CD8-positive, alpha-beta memory T cell (primary cell): Measurements from ENCODE around the gene HECW1. TPM values are rescaled to one million over a fixed set of nuclear protein-coding genes. Genes with fewer than 3 reads are reported as not detected.
"Not testable (repeated sequence)": the region's sequence is repeated elsewhere in the genome, so short reads cannot be mapped to it uniquely, and the experiment has no call there.

Experiments used
- CTCF ChIA-PET: fragments of 350-600 bp; sonication (Branson Sonifier 250); formaldehyde crosslinking; loops from one replicate; lab custom pipeline; 2021; ENCODE audit warnings: antibody characterized with exemption; lab: Charles Lee
- POLR2A ChIA-PET: fragments of 350-600 bp; sonication (Branson Sonifier 250); formaldehyde crosslinking; loops from one replicate; lab custom pipeline; 2021; ENCODE audit warnings: antibody characterized with exemption; lab: Charles Lee
- DNase-seq, 5 donors: peaks; one replicate each; pipeline versions ENCODE4 v3.0.0 to v3.0.0-alpha.2; 2020 to 2022; ENCODE audit warnings: mixed read lengths in 1 of 5
- H3K27ac ChIP-seq: one replicate; pipeline ENCODE4 v1.7.0; 2013; ENCODE audit warnings: low read depth, mild to moderate bottlenecking, low read length, moderate library complexity
- H3K27me3 ChIP-seq: 2 replicates; pipeline ENCODE4 v1.7.0; 2013; ENCODE audit warnings: low read length, mild to moderate bottlenecking; ENCODE audit not compliant: insufficient read depth, poor library complexity, severe bottlenecking
- H3K36me3 ChIP-seq: 2 replicates; pipeline ENCODE4 v1.7.0; 2013; ENCODE audit warnings: mild to moderate bottlenecking, low read length, moderate library complexity; ENCODE audit not compliant: insufficient read depth
- H3K4me1 ChIP-seq: 2 replicates; pipeline ENCODE4 v1.7.0; 2013; ENCODE audit warnings: mild to moderate bottlenecking, low read length, moderate library complexity; ENCODE audit not compliant: insufficient read depth
- H3K4me3 ChIP-seq: 2 replicates; pipeline ENCODE4 v1.7.0; 2013; ENCODE audit warnings: mild to moderate bottlenecking, low read length
- H3K9me3 ChIP-seq: 2 replicates; pipeline ENCODE4 v1.7.0; 2013; ENCODE audit warnings: mild to moderate bottlenecking, low read length
- H3K27ac Mint-ChIP-seq, 8 donors: one replicate each; pipeline ENCODE4 v1.8.0; 2020 to 2021; ENCODE audit warnings: mixed read lengths in 8 of 8, mild to moderate bottlenecking in 6 of 8, inconsistent platforms in 3 of 8, moderate library complexity in 3 of 8
- H3K27me3 Mint-ChIP-seq, 2 donors: one replicate each; pipeline ENCODE4 v1.8.0; 2020 to 2021; ENCODE audit warnings: mixed read lengths in 2 of 2, mild to moderate bottlenecking in 1 of 2, moderate library complexity in 1 of 2
- H3K36me3 Mint-ChIP-seq, 3 donors: one replicate each; pipeline ENCODE4 v1.8.0; 2020 to 2021; ENCODE audit warnings: mixed read lengths in 3 of 3, inconsistent platforms in 1 of 3, mild to moderate bottlenecking in 1 of 3
- H3K4me1 Mint-ChIP-seq, 3 donors: one replicate each; pipeline ENCODE4 v1.8.0; 2020 to 2021; ENCODE audit warnings: mixed read lengths in 3 of 3, inconsistent platforms in 1 of 3, mild to moderate bottlenecking in 1 of 3
- H3K4me3 Mint-ChIP-seq, 7 donors: one replicate each; pipeline ENCODE4 v1.8.0; 2020 to 2021; ENCODE audit warnings: mixed read lengths in 7 of 7, mild to moderate bottlenecking in 6 of 7, moderate library complexity in 4 of 7, inconsistent platforms in 2 of 7
- H3K9me3 Mint-ChIP-seq, 5 donors: one replicate each; pipeline ENCODE4 v1.8.0; 2020 to 2022; ENCODE audit warnings: mixed read lengths in 5 of 5, mild to moderate bottlenecking in 3 of 5, moderate library complexity in 2 of 5, inconsistent platforms in 1 of 5
- polyA plus RNA-seq: library from polyadenylated mRNA; unstranded; fragments of 300-500 nt; fragmentation: Illumina TruSeq; gene quantifications from one replicate; pipeline ENCODE4 v1.2.3, GENCODE V29; 2021
- total RNA-seq, 2 experiments: library from RNA; stranded (reverse); gene quantifications; one replicate each; pipeline ENCODE4 v1.2.3, GENCODE V29; 2021

Gene HECW1
- total and polyA plus RNA-seq, 3 experiments from 2014 or later = not detected

DNA sequence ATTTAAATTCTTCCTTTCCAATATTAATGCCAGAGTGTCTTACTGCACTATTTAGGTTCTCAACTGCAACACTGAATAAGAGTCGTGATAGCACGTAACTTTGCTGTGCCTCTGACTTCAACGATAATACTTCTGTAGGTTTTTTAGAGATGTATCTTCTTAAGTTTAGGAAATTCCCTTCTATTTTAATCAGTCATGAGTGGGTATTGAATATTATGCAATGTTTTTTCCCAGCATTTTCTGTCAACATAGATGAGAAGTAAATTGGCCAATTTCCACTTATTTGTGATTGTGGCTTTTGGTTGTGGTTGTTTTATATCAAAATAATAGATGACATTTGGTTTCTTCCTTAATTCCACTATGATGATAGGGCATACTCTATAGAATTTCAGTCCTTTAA is 463.8 kb downstream of the HECW1 start:
- peaks cover 0 to 5% (median 5%) of the 10 kb centered on the region in 3 donors for H3K4me1 Mint-ChIP-seq
- Histone ChIP-seq H3K4me1 (no peaks in the 10 kb centered on the region), H3K27me3 (no peaks in the 10 kb centered on the region), H3K4me3 (no peak overlapping the region), H3K27ac (no peak overlapping the region), H3K9me3 (no peaks in the 10 kb centered on the region), H3K36me3 (no peaks in the 10 kb centered on the region)
- no peak overlapping the region for H3K27ac Mint-ChIP-seq
- ChIA-PET CTCF (interaction anchor here (2.1 kb wide), 1 partner anchor 262 kb away, joined by 5 read pairs; no protein-coding TSS in a partner anchor), POLR2A (no interaction called here)
- H3K27me3 Mint-ChIP-seq = no peaks in the 10 kb centered on the region
- DNase-seq = no peak
- H3K36me3 Mint-ChIP-seq = no peaks in the 10 kb centered on the region
- H3K4me3 Mint-ChIP-seq = no peak overlapping the region
- no peaks in the 10 kb centered on the region for H3K9me3 Mint-ChIP-seq

DNA sequence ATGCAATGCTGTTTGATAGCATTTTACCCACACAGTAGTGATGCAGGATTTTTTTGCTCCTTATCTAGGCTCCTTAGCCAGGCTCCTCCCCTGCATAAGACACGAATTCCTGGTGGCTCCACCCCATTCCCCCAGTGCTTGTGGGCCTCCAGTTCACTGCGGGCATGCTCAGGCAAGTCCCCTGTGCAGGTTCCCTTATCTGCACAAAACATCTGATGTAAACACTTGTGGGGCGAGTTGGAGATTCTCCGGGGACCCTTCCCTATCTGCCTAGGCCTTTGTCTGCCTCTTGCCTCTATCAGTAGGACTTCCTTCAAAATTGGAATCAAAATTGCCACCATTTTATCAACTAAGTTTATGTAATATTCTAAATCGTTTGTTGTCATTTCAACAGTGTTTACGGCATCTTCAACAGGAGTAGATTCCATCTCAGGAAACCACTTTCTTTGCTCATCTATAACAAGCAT is 465.1 kb downstream of the HECW1 start:
- POLR2A ChIA-PET = no interaction called here

DNA sequence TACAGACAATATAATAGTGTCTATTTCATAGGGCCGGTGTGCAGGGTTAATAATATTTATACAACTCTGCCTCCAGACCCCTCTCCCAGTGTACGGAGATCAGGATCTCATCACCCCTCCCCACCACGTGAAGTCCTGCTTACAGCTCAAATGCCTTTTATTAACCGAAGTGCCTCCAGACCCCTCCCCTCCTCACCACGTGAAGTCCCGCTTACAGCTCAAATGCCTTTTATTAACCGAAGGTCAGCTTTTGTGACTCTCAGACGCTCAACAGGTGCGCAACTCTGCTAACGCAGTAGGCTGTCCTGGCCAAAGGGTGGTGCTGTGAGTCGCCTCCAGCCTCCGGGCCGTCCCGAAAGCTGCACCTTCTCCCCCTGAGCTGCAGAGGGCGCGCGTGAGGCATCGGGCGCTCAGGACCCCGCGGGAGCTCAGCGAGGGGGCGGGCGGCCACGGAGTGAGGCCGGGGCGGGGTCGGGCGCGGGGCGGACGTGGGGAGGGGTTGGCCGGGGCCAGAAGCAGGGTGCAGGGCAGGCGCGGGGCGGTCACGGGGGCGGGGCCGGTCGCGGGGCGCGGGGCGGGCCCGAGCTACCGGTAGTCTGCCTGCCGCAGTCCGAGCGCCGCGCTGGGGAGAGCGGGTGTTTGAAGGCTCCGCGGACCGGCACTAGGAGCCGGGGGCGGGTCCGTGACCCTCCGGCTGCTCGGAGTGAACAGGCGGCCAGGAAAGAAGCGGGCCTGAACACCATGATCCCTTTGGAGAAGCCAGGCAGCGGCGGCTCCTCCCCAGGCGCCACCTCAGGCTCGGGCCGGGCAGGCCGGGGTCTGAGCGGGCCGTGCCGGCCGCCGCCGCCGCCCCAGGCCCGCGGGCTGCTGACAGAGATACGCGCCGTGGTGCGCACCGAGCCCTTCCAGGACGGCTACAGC is 470.3 kb downstream of the HECW1 start, which contains the start of gene STK17A:
Gene STK17A (plus strand): TSS at position 606 of the 921 bp plus-strand sequence. CDS start 136 bp downstream, at position 742.
- Mint-ChIP-seq H3K27ac (peak within 1 kb of the TSS; percentile 95 to 100 (median 96)), H3K9me3 (peaks cover 0 to 3% (median 0%) of the 10 kb centered on the region in 5 donors), H3K27me3 (peaks cover 0 to 7% of the 10 kb centered on the region in 2 donors), H3K36me3 (peaks cover 0 to 35% (median 3%) of the 10 kb centered on the region in 3 donors), H3K4me1 (peaks cover 17 to 30% (median 22%) of the 10 kb centered on the region in 3 donors), H3K4me3 (peak within 1 kb of the TSS; percentile 95 to 99 (median 96))
- Histone ChIP-seq H3K27ac (peak within 1 kb of the TSS; percentile 94), H3K27me3 (no peaks in the 10 kb centered on the region), H3K9me3 (no peaks in the 10 kb centered on the region), H3K36me3 (no peaks in the 10 kb centered on the region), H3K4me1 (peaks cover 12% of the 10 kb centered on the region), H3K4me3 (peak within 1 kb of the TSS; percentile 96)
- DNase-seq = peak; percentile 91 to 96 (median 95)
- ChIA-PET POLR2A (interaction anchor here (0.5 to 2.4 kb wide), 25 partner anchors 10 to 671 kb away, joined by 3 to 89 read pairs (median 5); partner anchors contain the start of genes BLVRA, C7orf25, COA1 and MRPL32), CTCF (interaction anchor here (0.6 to 6.0 kb wide), 72 partner anchors 9 to 676 kb away, joined by 3 to 319 read pairs (median 7); partner anchors contain the start of genes BLVRA, COA1, MRPL32 and PSMA2)

More for the DNA sequence above, 465.1 kb downstream of the HECW1 start:
- Mint-ChIP-seq H3K9me3 (no peaks in the 10 kb centered on the region), H3K27me3 (peaks cover 0 to 3% of the 10 kb centered on the region in 2 donors), H3K27ac (no peak overlapping the region), H3K4me3 (no peak overlapping the region), H3K36me3 (no peaks in the 10 kb centered on the region), H3K4me1 (peaks cover 4 to 9% (median 9%) of the 10 kb centered on the region in 3 donors)
- no peak overlapping the region for H3K27ac ChIP-seq
- no peak overlapping the region for H3K4me3 ChIP-seq
- H3K4me1 ChIP-seq = peaks cover 4% of the 10 kb centered on the region
- H3K36me3 ChIP-seq = no peaks in the 10 kb centered on the region
- H3K27me3 ChIP-seq = no peaks in the 10 kb centered on the region
- CTCF ChIA-PET = interaction anchor here (1.6 kb wide), 1 partner anchor 123 kb away, joined by 6 read pairs; no protein-coding TSS in a partner anchor
- no peaks in the 10 kb centered on the region for H3K9me3 ChIP-seq
- DNase-seq = no peak

DNA sequence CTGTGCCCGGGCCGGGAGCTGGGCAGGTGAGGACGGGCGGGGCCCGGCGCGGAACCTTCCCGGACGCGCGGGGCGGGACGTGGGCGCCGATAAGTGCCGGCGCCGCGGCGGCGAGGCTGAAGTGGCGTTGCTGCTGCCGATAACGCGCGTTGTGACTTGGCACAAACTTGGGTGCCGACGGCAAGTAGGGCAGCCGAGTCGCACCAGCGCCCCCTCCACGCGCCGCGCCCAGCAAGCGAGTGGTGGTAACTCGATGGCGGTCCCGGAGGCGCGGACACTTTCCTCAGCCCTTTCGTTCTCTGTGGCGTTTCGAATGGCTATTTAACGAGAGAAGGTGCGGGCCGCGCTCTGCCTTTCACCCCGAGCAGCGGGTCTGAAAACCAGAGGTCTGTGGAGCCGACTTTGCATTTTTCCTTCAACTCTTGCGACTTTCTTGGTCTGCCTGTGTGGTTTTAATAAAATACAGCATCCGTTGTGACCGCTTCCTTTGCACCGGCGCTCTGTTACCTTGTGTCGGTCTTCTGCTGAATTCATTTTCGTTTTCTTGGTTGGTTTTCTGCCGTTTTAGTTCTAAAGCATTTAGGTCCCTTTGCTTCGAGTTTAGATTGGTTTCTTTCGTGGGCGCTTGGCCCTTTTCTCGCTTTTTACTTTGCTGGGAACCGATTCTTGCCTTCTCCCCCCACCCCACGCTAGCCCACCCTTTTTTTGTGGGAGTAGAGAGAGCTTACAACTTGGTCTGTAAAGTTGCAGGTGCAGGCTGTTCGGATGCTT is 471.2 kb downstream of the HECW1 start:
- Histone ChIP-seq H3K4me1 (peaks cover 20% of the 10 kb centered on the region), H3K4me3 (peak overlapping the region; percentile 96), H3K36me3 (no peaks in the 10 kb centered on the region), H3K27me3 (no peaks in the 10 kb centered on the region), H3K9me3 (no peaks in the 10 kb centered on the region), H3K27ac (peak overlapping the region; percentile 94)
- Mint-ChIP-seq H3K36me3 (peaks cover 0 to 39% (median 3%) of the 10 kb centered on the region in 3 donors), H3K4me3 (peak overlapping the region; percentile 95 to 99 (median 96)), H3K27me3 (peaks cover 0 to 7% of the 10 kb centered on the region in 2 donors), H3K27ac (peak overlapping the region; percentile 95 to 100 (median 96)), H3K4me1 (peaks cover 24 to 37% (median 29%) of the 10 kb centered on the region in 3 donors), H3K9me3 (peaks cover 0 to 3% (median 0%) of the 10 kb centered on the region in 5 donors)
- POLR2A ChIA-PET = interaction anchor here (0.6 to 2.5 kb wide), 15 partner anchors 9 to 251 kb away, joined by 3 to 89 read pairs (median 8); partner anchors contain the start of genes BLVRA and COA1
- CTCF ChIA-PET = interaction anchor here (0.7 to 6.0 kb wide), 60 partner anchors 8 to 652 kb away, joined by 3 to 319 read pairs (median 13); partner anchors contain the start of genes BLVRA, COA1, MRPL32 and PSMA2
- peak; percentile 55 to 83 (median 79) for DNase-seq

DNA sequence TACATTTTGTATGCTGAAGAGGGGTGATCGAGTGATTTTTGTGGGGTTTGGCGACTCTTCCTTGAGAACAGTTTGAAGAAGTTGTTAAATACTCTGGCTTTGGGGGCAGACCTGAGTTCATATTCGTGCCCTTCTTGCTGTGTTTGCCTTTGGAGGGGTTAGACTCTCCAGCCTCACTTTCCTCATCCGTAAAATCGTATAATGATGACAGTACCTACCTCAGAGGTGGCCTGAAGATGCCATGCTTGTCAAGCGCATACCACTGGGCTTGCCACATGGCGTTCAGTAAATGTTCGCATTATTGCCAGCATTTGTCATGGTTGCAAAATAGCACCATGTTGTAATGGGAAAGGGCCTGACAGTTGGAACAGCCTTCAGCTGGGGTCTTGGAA is 471.7 kb downstream of the HECW1 start:
- H3K27me3 ChIP-seq = no peaks in the 10 kb centered on the region
- peak overlapping the region; percentile 95 to 100 (median 96) for H3K27ac Mint-ChIP-seq

DNA sequence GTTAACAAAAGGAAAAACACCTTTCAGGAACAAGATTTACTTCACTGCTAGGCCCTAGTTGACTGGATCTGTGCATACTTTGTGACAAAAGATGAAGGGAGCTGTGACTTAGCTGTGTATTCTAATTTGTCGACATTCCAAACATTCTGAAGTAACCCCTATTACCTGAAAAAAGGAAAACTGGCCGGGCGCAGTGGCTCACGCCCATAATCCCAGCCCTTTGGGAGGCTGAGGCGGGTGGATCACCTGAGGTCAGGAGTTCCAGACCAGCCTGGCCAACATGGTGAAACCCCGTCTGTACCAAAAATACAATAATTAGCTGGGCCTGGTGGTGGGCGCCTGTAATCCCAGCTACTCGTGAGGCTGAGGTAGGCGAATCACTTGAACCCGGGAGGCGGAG is 472.3 kb downstream of the HECW1 start:
- not testable (repeated sequence) for H3K9me3 Mint-ChIP-seq, H3K36me3 ChIP-seq, H3K9me3 ChIP-seq, H3K27me3 Mint-ChIP-seq, H3K27me3 ChIP-seq, DNase-seq
- peaks cover 0 to 47% (median 7%) of the 10 kb centered on the region in 3 donors for H3K36me3 Mint-ChIP-seq
- peaks cover 33 to 48% (median 40%) of the 10 kb centered on the region in 3 donors for H3K4me1 Mint-ChIP-seq
- ChIA-PET POLR2A (interaction anchor here (0.7 to 2.5 kb wide), 6 partner anchors 36 to 1041 kb away, joined by 3 to 16 read pairs (median 4); no protein-coding TSS in a partner anchor), CTCF (interaction anchor here (0.9 to 6.0 kb wide), 12 partner anchors 21 to 253 kb away, joined by 3 to 319 read pairs (median 4); no protein-coding TSS in a partner anchor)
- Histone ChIP-seq H3K4me3 (peak overlapping the region; percentile 96), H3K4me1 (peaks cover 31% of the 10 kb centered on the region), H3K27ac (peak overlapping the region; percentile 94)
- peak overlapping the region; percentile 95 to 99 (median 96) for H3K4me3 Mint-ChIP-seq
- peak overlapping the region; percentile 95 to 100 (median 96) for H3K27ac Mint-ChIP-seq

More for the DNA sequence above, 471.7 kb downstream of the HECW1 start:
- Histone ChIP-seq H3K36me3 (no peaks in the 10 kb centered on the region), H3K4me3 (peak overlapping the region; percentile 96), H3K9me3 (no peaks in the 10 kb centered on the region), H3K27ac (peak overlapping the region; percentile 94), H3K4me1 (peaks cover 26% of the 10 kb centered on the region)
- H3K4me3 Mint-ChIP-seq = peak overlapping the region; percentile 95 to 99 (median 96)
- peak in 3 of 5 donors; percentile 4 to 57 (median 50) for DNase-seq
- H3K36me3 Mint-ChIP-seq = peaks cover 0 to 42% (median 3%) of the 10 kb centered on the region in 3 donors
- peaks cover 28 to 43% (median 34%) of the 10 kb centered on the region in 3 donors for H3K4me1 Mint-ChIP-seq
- POLR2A ChIA-PET = interaction anchor here (0.6 to 2.5 kb wide), 7 partner anchors 37 to 1041 kb away, joined by 3 to 16 read pairs (median 11); no protein-coding TSS in a partner anchor
- CTCF ChIA-PET = interaction anchor here (0.9 to 6.0 kb wide), 12 partner anchors 22 to 254 kb away, joined by 3 to 319 read pairs (median 6); no protein-coding TSS in a partner anchor
- peaks cover 0 to 3% (median 0%) of the 10 kb centered on the region in 5 donors for H3K9me3 Mint-ChIP-seq
- peaks cover 0 to 7% of the 10 kb centered on the region in 2 donors for H3K27me3 Mint-ChIP-seq
